Smooth muscle cell (in vitro differentiated cells): Measurements from ENCODE around the gene RAD51B. TPM values are rescaled to one million over a fixed set of nuclear protein-coding genes. Genes with fewer than 3 reads are reported as not detected.
A peak's percentile ranks its signal among the peaks of the same experiment; 100 is the strongest.

Experiments used
- DNase-seq: peaks from one replicate; lab custom pipeline; 2025; ENCODE audit not compliant: unreplicated experiment; lab: John Stamatoyannopoulos, UW
- H2AFZ ChIP-seq: fragments of 200-600 bp; sonication (generic); 2 replicates; pipeline ENCODE4 v1.6.0; 2016; ENCODE audit warnings: antibody characterized with exemption, low read depth, mild to moderate bottlenecking
- H3F3A ChIP-seq: fragments of 200-600 bp; sonication (generic); 2 replicates; pipeline ENCODE4 v1.6.0; 2017; ENCODE audit warnings: antibody characterized with exemption, low read depth
- H3K27ac ChIP-seq: fragments of 200-600 bp; sonication (generic); 2 replicates; pipeline ENCODE4 v1.5.1; 2016; ENCODE audit warnings: low read depth, mild to moderate bottlenecking
- H3K27me3 ChIP-seq: fragments of 200-600 bp; sonication (generic); 2 replicates; pipeline ENCODE4 v1.6.1; 2016; ENCODE audit warnings: low read depth, mild to moderate bottlenecking
- H3K36me3 ChIP-seq: fragments of 200-600 bp; sonication (generic); 2 replicates; pipeline ENCODE4 v1.5.1; 2016; ENCODE audit warnings: low read depth
- H3K4me1 ChIP-seq: fragments of 200-600 bp; sonication (generic); 2 replicates; pipeline ENCODE4 v1.5.1; 2016; ENCODE audit warnings: low read depth
- H3K4me2 ChIP-seq: fragments of 200-600 bp; sonication (generic); 2 replicates; pipeline ENCODE4 v1.6.0; 2016; ENCODE audit warnings: mild to moderate bottlenecking
- H3K4me3 ChIP-seq: fragments of 200-600 bp; sonication (generic); 2 replicates; pipeline ENCODE4 v1.5.1; 2016; ENCODE audit warnings: mild to moderate bottlenecking
- H3K79me2 ChIP-seq: fragments of 200-600 bp; sonication (generic); 2 replicates; pipeline ENCODE4 v1.6.0; 2016; ENCODE audit warnings: low read depth, mild to moderate bottlenecking
- H3K9ac ChIP-seq: fragments of 200-600 bp; sonication (generic); 2 replicates; pipeline ENCODE4 v1.6.0; 2016; ENCODE audit warnings: low read depth
- H3K9me3 ChIP-seq: fragments of 200-600 bp; sonication (generic); replicated peaks from 2 replicates; pipeline ENCODE4 v1.5.1; 2016; ENCODE audit warnings: low read depth
- H4K20me1 ChIP-seq: fragments of 200-600 bp; sonication (generic); 2 replicates; pipeline ENCODE4 v1.6.0; 2016; ENCODE audit warnings: low read depth
- WGBS: methylation state at CpG from one replicate; pipeline ENCODE4 v1.1.7; 2016; ENCODE audit warnings: low lambda C conversion rate; 5-methylcytosine and 5-hydroxymethylcytosine counted together
- polyA plus RNA-seq: library from polyadenylated mRNA; unstranded; fragments of >200 nt; fragmentation: Nextera tagmentation; extraction: Ambion mirVana; gene quantifications from 2 replicates; pipeline ENCODE4 v1.2.1, GENCODE V29; 2016
- total RNA-seq: library from RNA; depleted of rRNA; stranded (reverse); fragments of >200 nt; gene quantifications from 2 replicates; pipeline ENCODE4 v1.2.3, GENCODE V29; 2014
- TF ChIP-seq, protein P1 (sequence below): fragments of 200-600 bp; sonication (generic); IDR thresholded peaks from 2 replicates; pipeline ENCODE4 v1.5.1; 2017; ENCODE audit warnings: borderline replicate concordance, mild to moderate bottlenecking, antibody characterized with exemption; ENCODE audit not compliant: insufficient read depth, poor library complexity, severe bottlenecking

The RAD51B gene
- total and polyA plus RNA-seq, 2 experiments from 2014 or later: 4.6 to 5.3 TPM

GRCh38 chr14:68755016-68755353 lies 935.4 kb downstream of the RAD51B start:
- Histone ChIP-seq H3K9ac (no peak overlapping the region), H3K4me3 (no peak overlapping the region), H4K20me1 (no peaks in the 10 kb centered on the region), H3K4me1 (peaks cover 6% of the 10 kb centered on the region), H3K27ac (no peak overlapping the region), H3K36me3 (no peaks in the 10 kb centered on the region), H3K79me2 (no peaks in the 10 kb centered on the region), H3K27me3 (no peaks in the 10 kb centered on the region), H3K4me2 (no peak overlapping the region), H2AFZ (no peak overlapping the region), H3F3A (peaks cover 3% of the 10 kb centered on the region), H3K9me3 (no peaks in the 10 kb centered on the region)
- DNase-seq: no peak
- 91% methylated on average over 3 of the region's 3 CpGs for WGBS
- TF ChIP-seq, protein P1, sequence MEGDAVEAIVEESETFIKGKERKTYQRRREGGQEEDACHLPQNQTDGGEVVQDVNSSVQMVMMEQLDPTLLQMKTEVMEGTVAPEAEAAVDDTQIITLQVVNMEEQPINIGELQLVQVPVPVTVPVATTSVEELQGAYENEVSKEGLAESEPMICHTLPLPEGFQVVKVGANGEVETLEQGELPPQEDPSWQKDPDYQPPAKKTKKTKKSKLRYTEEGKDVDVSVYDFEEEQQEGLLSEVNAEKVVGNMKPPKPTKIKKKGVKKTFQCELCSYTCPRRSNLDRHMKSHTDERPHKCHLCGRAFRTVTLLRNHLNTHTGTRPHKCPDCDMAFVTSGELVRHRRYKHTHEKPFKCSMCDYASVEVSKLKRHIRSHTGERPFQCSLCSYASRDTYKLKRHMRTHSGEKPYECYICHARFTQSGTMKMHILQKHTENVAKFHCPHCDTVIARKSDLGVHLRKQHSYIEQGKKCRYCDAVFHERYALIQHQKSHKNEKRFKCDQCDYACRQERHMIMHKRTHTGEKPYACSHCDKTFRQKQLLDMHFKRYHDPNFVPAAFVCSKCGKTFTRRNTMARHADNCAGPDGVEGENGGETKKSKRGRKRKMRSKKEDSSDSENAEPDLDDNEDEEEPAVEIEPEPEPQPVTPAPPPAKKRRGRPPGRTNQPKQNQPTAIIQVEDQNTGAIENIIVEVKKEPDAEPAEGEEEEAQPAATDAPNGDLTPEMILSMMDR: no peak

DNA sequence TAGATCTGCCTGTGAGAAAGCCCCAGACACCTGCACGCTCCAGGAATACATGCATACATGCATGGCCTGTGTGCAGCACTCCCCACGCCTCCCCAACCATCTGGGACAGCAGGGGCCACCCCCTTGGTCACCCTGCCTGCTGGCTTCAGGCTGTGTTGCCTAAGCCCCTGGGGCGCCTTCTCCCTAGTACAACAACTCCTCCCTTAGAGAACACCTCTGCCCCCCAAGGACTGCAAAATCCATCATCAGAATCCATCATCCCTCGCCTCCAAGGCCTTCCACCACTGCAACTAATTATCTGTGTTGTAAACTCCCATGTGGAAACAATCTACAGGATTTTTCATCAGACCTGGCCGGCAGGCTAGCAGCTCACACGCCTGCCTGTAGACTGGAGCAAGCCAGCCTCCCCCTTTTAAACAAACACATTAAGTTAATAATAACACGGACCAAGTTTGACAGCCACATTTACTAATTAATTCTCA lies 936.5 kb downstream of the RAD51B start:
- Histone ChIP-seq H3K9me3 (no peaks in the 10 kb centered on the region), H3K36me3 (no peaks in the 10 kb centered on the region), H3F3A (no peaks in the 10 kb centered on the region), H3K9ac (no peak overlapping the region), H3K27ac (no peak overlapping the region), H2AFZ (no peak overlapping the region), H3K4me2 (no peak overlapping the region), H4K20me1 (no peaks in the 10 kb centered on the region), H3K4me3 (no peak overlapping the region), H3K4me1 (peaks cover 5% of the 10 kb centered on the region), H3K27me3 (no peaks in the 10 kb centered on the region), H3K79me2 (no peaks in the 10 kb centered on the region)
- 60% methylated on average over 7 of the region's 7 CpGs for WGBS
- TF ChIP-seq, protein P1: no peak
- no peak for DNase-seq

- Histone ChIP-seq H4K20me1 (no peaks in the 10 kb centered on the region), H2AFZ (no peak overlapping the region), H3K27me3 (no peaks in the 10 kb centered on the region), H3K4me1 (peaks cover 5% of the 10 kb centered on the region), H3K79me2 (no peaks in the 10 kb centered on the region), H3K36me3 (no peaks in the 10 kb centered on the region), H3K9me3 (no peaks in the 10 kb centered on the region), H3K4me2 (peak overlapping the region; percentile 28), H3F3A (no peaks in the 10 kb centered on the region), H3K27ac (peak overlapping the region; percentile 27), H3K4me3 (no peak overlapping the region), H3K9ac (no peak overlapping the region)
- no peak for DNase-seq
- TF ChIP-seq, protein P1: no peak
- 80% methylated on average over 6 of the region's 6 CpGs for WGBS
These were observed 937.2 kb downstream of the RAD51B start for GRCh38 chr14:68756734-68757133.

DNA sequence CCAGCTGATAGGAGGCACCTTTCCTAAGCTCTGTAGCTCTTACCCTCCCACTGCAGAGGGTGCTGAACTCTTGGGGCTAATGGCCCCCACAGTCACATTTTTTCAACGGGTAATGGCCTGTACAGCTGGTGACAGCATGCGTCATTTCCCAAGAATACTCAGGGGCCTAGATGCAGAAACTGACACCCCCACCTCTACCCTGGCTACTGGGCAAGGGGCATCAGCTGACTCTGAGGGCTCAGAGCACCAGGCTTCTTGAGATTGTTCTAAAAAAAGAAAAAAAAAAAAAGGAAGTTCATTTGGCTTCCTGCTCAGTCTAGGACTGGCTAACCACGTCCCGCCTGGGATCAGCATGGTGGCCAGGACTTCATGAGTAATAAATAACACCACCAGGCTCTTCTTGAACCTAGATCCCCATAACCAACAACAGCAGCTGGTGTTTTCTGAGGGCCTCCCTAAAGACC lies 938.1 kb downstream of the RAD51B start:
- peaks cover 5% of the 10 kb centered on the region for H3K4me1 ChIP-seq
- H3K9me3 ChIP-seq: no peaks in the 10 kb centered on the region
- no peak overlapping the region for H2AFZ ChIP-seq
- 45% methylated on average over 4 of the region's 4 CpGs for WGBS
- H3K36me3 ChIP-seq: no peaks in the 10 kb centered on the region
- H3F3A ChIP-seq: no peaks in the 10 kb centered on the region
- H3K9ac ChIP-seq: no peak overlapping the region
- peak overlapping the region; percentile 28 for H3K4me2 ChIP-seq
- no peaks in the 10 kb centered on the region for H4K20me1 ChIP-seq
- DNase-seq: no peak
- TF ChIP-seq, protein P1: no peak
- H3K27me3 ChIP-seq: no peaks in the 10 kb centered on the region
- H3K27ac ChIP-seq: peak overlapping the region; percentile 27
- no peaks in the 10 kb centered on the region for H3K79me2 ChIP-seq
- H3K4me3 ChIP-seq: no peak overlapping the region
